ENCODE measurements around the gene BTRC.
"Not testable (repeated sequence)": the region's sequence is repeated elsewhere in the genome, so short reads cannot be mapped to it uniquely, and the experiment has no call there.

The BTRC gene

GRCh38 chr10:101353692-101354327, at the start of gene BTRC:
Gene BTRC, plus strand, starts transcription at chr10:101354165. Its CDS starts 16 bp downstream, at chr10:101354181.
- peak; percentile 71 to 100 (median 95) for DNase-seq

GRCh38 chr10:101304316-101304715, 49.6 kb upstream of the BTRC start:
- DNase-seq, result peak in 1 of 14 donors; percentile 22

- peak in 2 of 14 donors; percentile 10 to 50 for DNase-seq
These were observed 48.4 kb upstream of the BTRC start for GRCh38 chr10:101305320-101306241.

GRCh38 chr10:101308051-101308450, 45.9 kb upstream of the BTRC start:
- no peak for DNase-seq

GRCh38 chr10:101310529-101311184, 43.3 kb upstream of the BTRC start:
- DNase-seq, result peak in 1 of 14 donors; percentile 31

- peak in 1 of 14 donors; percentile 75 for DNase-seq
These were observed 42.5 kb upstream of the BTRC start for GRCh38 chr10:101311185-101312066.

GRCh38 chr10:101319241-101319915, 34.6 kb upstream of the BTRC start:
- DNase-seq, result no peak

- DNase-seq, result no peak
These were observed 32.9 kb upstream of the BTRC start for GRCh38 chr10:101321073-101321472.

- DNase-seq, result no peak
These were observed 31.5 kb upstream of the BTRC start for GRCh38 chr10:101322266-101323108.

- DNase-seq, result no peak
These were observed 30.5 kb upstream of the BTRC start for GRCh38 chr10:101323495-101323894.

GRCh38 chr10:101327454-101327853, 26.5 kb upstream of the BTRC start:
- DNase-seq, result not testable (repeated sequence)

- no peak for DNase-seq
These were observed 24.5 kb upstream of the BTRC start for GRCh38 chr10:101329341-101330032.

- DNase-seq, result no peak
These were observed 23.7 kb upstream of the BTRC start for GRCh38 chr10:101330231-101330630.

GRCh38 chr10:101330631-101331225, 23.2 kb upstream of the BTRC start:
- DNase-seq, result no peak

GRCh38 chr10:101331956-101332355, 22.0 kb upstream of the BTRC start:
- DNase-seq, result no peak

- not testable (repeated sequence) for DNase-seq
These were observed 19.7 kb upstream of the BTRC start for GRCh38 chr10:101334259-101334658.

- no peak for DNase-seq
These were observed 17.6 kb upstream of the BTRC start for GRCh38 chr10:101336382-101336781.

- no peak for DNase-seq
These were observed 16.1 kb upstream of the BTRC start for GRCh38 chr10:101337836-101338235.

GRCh38 chr10:101341438-101341837, 12.5 kb upstream of the BTRC start:
- DNase-seq, result no peak
